Endodermal cell (in vitro differentiated cells): ENCODE measurements around the gene TSPAN4. TPM values are rescaled to one million over a fixed set of nuclear protein-coding genes. Genes with fewer than 3 reads are reported as not detected.

Source experiments
- DNase-seq: peaks from one replicate; pipeline ENCODE4 v3.0.0-alpha.2; 2017
- H3K27ac ChIP-seq: 2 replicates; pipeline ENCODE4 v1.5.1; 2013; ENCODE audit warnings: mild to moderate bottlenecking, low read depth, low read length, moderate library complexity
- H3K27me3 ChIP-seq: 2 replicates; pipeline ENCODE4 v1.6.1; 2013; ENCODE audit warnings: mild to moderate bottlenecking, low read length, moderate library complexity; ENCODE audit not compliant: insufficient read depth, control insufficient read depth, poor library complexity, severe bottlenecking
- H3K36me3 ChIP-seq: 2 replicates; pipeline ENCODE4 v1.7.0; 2013; ENCODE audit warnings: mild to moderate bottlenecking, low read length, moderate library complexity; ENCODE audit not compliant: control insufficient read depth, insufficient read depth
- H3K4me1 ChIP-seq: one replicate; pipeline ENCODE4 v1.7.0; 2013; ENCODE audit warnings: low read length; ENCODE audit not compliant: control insufficient read depth, insufficient read depth
- H3K4me3 ChIP-seq: 2 replicates; pipeline ENCODE4 v1.5.1; 2013; ENCODE audit warnings: mild to moderate bottlenecking, low read length, moderate library complexity
- H3K9ac ChIP-seq: 2 replicates; pipeline ENCODE4 v1.6.1; 2013; ENCODE audit warnings: mild to moderate bottlenecking, low read length, moderate library complexity; ENCODE audit not compliant: poor library complexity, severe bottlenecking; ENCODE audit errors: extremely low read depth
- H3K9me3 ChIP-seq: 2 replicates; pipeline ENCODE4 v1.6.1; 2013; ENCODE audit warnings: mild to moderate bottlenecking, low read length, moderate library complexity; ENCODE audit not compliant: control insufficient read depth
- H3K27ac Mint-ChIP-seq: 2 replicates; pipeline ENCODE4 v1.8.0; 2020; ENCODE audit warnings: mixed read lengths
- H3K27me3 Mint-ChIP-seq: 2 replicates; pipeline ENCODE4 v1.8.0; 2021; ENCODE audit warnings: mild to moderate bottlenecking, mixed read lengths; ENCODE audit not compliant: insufficient read depth
- H3K36me3 Mint-ChIP-seq: 2 replicates; pipeline ENCODE4 v1.8.0; 2020; ENCODE audit warnings: low read depth, mixed read lengths
- H3K4me1 Mint-ChIP-seq: 2 replicates; pipeline ENCODE4 v1.8.0; 2020; ENCODE audit warnings: mixed read lengths
- H3K4me3 Mint-ChIP-seq: 2 replicates; pipeline ENCODE4 v1.8.0; 2020; ENCODE audit warnings: mild to moderate bottlenecking, moderate library complexity, mixed read lengths
- H3K9me3 Mint-ChIP-seq: 2 replicates; pipeline ENCODE4 v1.8.0; 2020; ENCODE audit warnings: mild to moderate bottlenecking, mixed read lengths
- CTCF ChIP-seq: fragments of 200-600 bp; sonication (generic); conservative IDR thresholded peaks from 2 replicates; pipeline ENCODE4 v1.5.0; 2021; ENCODE audit warnings: antibody characterized with exemption, mild to moderate bottlenecking
- WGBS, 2 experiments: methylation state at CpG; one replicate each; pipeline versions ENCODE4 v1.1.5 to v1.1.7; 2013; ENCODE audit warnings: missing lambda C conversion rate in 2 of 2, mixed read lengths in 1 of 2; ENCODE audit not compliant: insufficient coverage in 1 of 2, insufficient read length in 1 of 2; 5-methylcytosine and 5-hydroxymethylcytosine counted together
- total RNA-seq, 2 donors: library from RNA; stranded (reverse); fragmentation: NEBNext Ultra II Directional in 1 of 2; extraction: Animal tissue kit (Norgen Biotek cat#: 25700) in 1 of 2; gene quantifications; 2 replicates in 1 of 2; 3 replicates in 1 of 2; pipeline ENCODE4 v1.2.1, GENCODE V29; 2021

The TSPAN4 gene
- total RNA-seq, 2 donors from 2014 or later: 56.8 to 71.1 TPM

- H3K36me3 Mint-ChIP-seq: no peaks in the 10 kb centered on the region
- H3K36me3 ChIP-seq: no peaks in the 10 kb centered on the region
- TF ChIP-seq CTCF: no peak
- H3K4me1 ChIP-seq: peaks cover 24% of the 10 kb centered on the region
- H3K27ac ChIP-seq: no peak overlapping the region
- no peaks in the 10 kb centered on the region for H3K9me3 ChIP-seq
- H3K9me3 Mint-ChIP-seq: no peaks in the 10 kb centered on the region
- no peak overlapping the region for H3K4me3 ChIP-seq
- peaks cover 7% of the 10 kb centered on the region for H3K27me3 Mint-ChIP-seq
- peaks cover 7% of the 10 kb centered on the region for H3K4me1 Mint-ChIP-seq
- H3K27me3 ChIP-seq: no peaks in the 10 kb centered on the region
- no peak overlapping the region for H3K9ac ChIP-seq
- no peak overlapping the region for H3K4me3 Mint-ChIP-seq
- no peak for DNase-seq
- H3K27ac Mint-ChIP-seq: no peak overlapping the region
- 89 to 97% methylated on average over 18 of the region's 18 CpGs for WGBS, 2 experiments
Measured at GRCh38 chr11:847876-848275, 5.2 kb downstream of the TSPAN4 start.

GRCh38 chr11:848380-848931 is 5.8 kb downstream of the TSPAN4 start:
- Mint-ChIP-seq H3K9me3 (no peaks in the 10 kb centered on the region), H3K4me3 (peak overlapping the region; percentile 53), H3K27ac (no peak overlapping the region), H3K36me3 (no peaks in the 10 kb centered on the region), H3K27me3 (peaks cover 7% of the 10 kb centered on the region), H3K4me1 (peaks cover 7% of the 10 kb centered on the region)
- Histone ChIP-seq H3K36me3 (no peaks in the 10 kb centered on the region), H3K9me3 (no peaks in the 10 kb centered on the region), H3K4me1 (peaks cover 24% of the 10 kb centered on the region), H3K4me3 (no peak overlapping the region), H3K9ac (no peak overlapping the region), H3K27ac (no peak overlapping the region), H3K27me3 (no peaks in the 10 kb centered on the region)
- 33 to 50% methylated on average over 2 to 14 of the region's 14 CpGs for WGBS, 2 experiments
- peak; percentile 89 for TF ChIP-seq CTCF
- DNase-seq: peak; percentile 84

GRCh38 chr11:849104-849824 is 6.6 kb downstream of the TSPAN4 start:
- Histone ChIP-seq H3K4me3 (peak overlapping the region; percentile 68), H3K36me3 (no peaks in the 10 kb centered on the region), H3K9ac (no peak overlapping the region), H3K4me1 (peaks cover 24% of the 10 kb centered on the region), H3K9me3 (no peaks in the 10 kb centered on the region), H3K27ac (no peak overlapping the region), H3K27me3 (no peaks in the 10 kb centered on the region)
- Mint-ChIP-seq H3K4me3 (peak overlapping the region; percentile 53), H3K27me3 (peaks cover 7% of the 10 kb centered on the region), H3K36me3 (no peaks in the 10 kb centered on the region), H3K4me1 (peaks cover 7% of the 10 kb centered on the region), H3K9me3 (no peaks in the 10 kb centered on the region), H3K27ac (no peak overlapping the region)
- DNase-seq: peak; percentile 90
- TF ChIP-seq CTCF: no peak
- WGBS, 2 experiments: 3 to 6% methylated on average over 17 to 70 of the region's 71 CpGs
